GM19023 (cell line): ENCODE measurements around the gene NCEH1.
"Not testable (repeated sequence)": the region's sequence is repeated elsewhere in the genome, so short reads cannot be mapped to it uniquely, and the experiment has no call there.

Experiments used
- ATAC-seq: cut with Tn5 transposase; IDR thresholded peaks from one replicate; pipeline ENCODE4 v1.9.1; 2021; ENCODE audit warnings: mild to moderate bottlenecking, moderate library complexity; ENCODE audit not compliant: unreplicated experiment

Gene NCEH1

GRCh38 chr3:172710664-172711453 lies at the start of gene NCEH1:
NCEH1 (minus strand) TSS chr3:172711067; CDS start chr3:172710984, 83 bp downstream.
- ATAC-seq = peak; percentile 100

- ATAC-seq = not testable (repeated sequence)
Observed at GRCh38 chr3:172760416-172760815, 49.5 kb upstream of the NCEH1 start.

- no peak for ATAC-seq
Observed at GRCh38 chr3:172753125-172753524, 42.3 kb upstream of the NCEH1 start.

- ATAC-seq = no peak
Observed at GRCh38 chr3:172752651-172753050, 41.8 kb upstream of the NCEH1 start.

- ATAC-seq = peak; percentile 9
Observed at GRCh38 chr3:172751175-172751704, 40.4 kb upstream of the NCEH1 start.

- ATAC-seq = peak; percentile 99
Observed at GRCh38 chr3:172750368-172751174, 39.7 kb upstream of the NCEH1 start, which contains the start of gene ECT2. ECT2 (plus strand) TSS chr3:172750726; CDS start chr3:172754531, 3,805 bp downstream.

- peak; percentile 0 for ATAC-seq
Observed at GRCh38 chr3:172750069-172750367, 39.2 kb upstream of the NCEH1 start.

GRCh38 chr3:172749230-172749965 lies 38.5 kb upstream of the NCEH1 start:
- no peak for ATAC-seq

GRCh38 chr3:172746475-172746874 lies 35.6 kb upstream of the NCEH1 start:
- no peak for ATAC-seq

- ATAC-seq = no peak
Observed at GRCh38 chr3:172739462-172739861, 28.6 kb upstream of the NCEH1 start.

- ATAC-seq = no peak
Observed at GRCh38 chr3:172735014-172735413, 24.1 kb upstream of the NCEH1 start.

GRCh38 chr3:172726380-172726779 lies 15.5 kb upstream of the NCEH1 start:
- ATAC-seq = no peak

GRCh38 chr3:172722536-172723040 lies 11.7 kb upstream of the NCEH1 start:
- ATAC-seq = not testable (repeated sequence)

GRCh38 chr3:172717493-172718088 lies 6.7 kb upstream of the NCEH1 start:
- ATAC-seq = no peak

GRCh38 chr3:172716476-172716875 lies 5.6 kb upstream of the NCEH1 start:
- no peak for ATAC-seq

- no peak for ATAC-seq
Observed at GRCh38 chr3:172713316-172713715, 2.4 kb upstream of the NCEH1 start.

- no peak for ATAC-seq
Observed at GRCh38 chr3:172711454-172711795, 558 bp upstream of the NCEH1 start.

- ATAC-seq = peak; percentile 2
Observed at GRCh38 chr3:172709774-172710663, 848 bp downstream of the NCEH1 start.

- ATAC-seq = no peak
Observed at GRCh38 chr3:172708921-172709773, 1.7 kb downstream of the NCEH1 start.
